Stimulated activated CD8-positive, alpha-beta memory T cell treated with anti-CD3 and anti-CD28 coated beads, Interleukin-15, amount 100 ng/mL, for 1 hour (primary cell): ENCODE measurements around the gene CDYL2.

Experiments
- DNase-seq: peaks from one replicate; pipeline ENCODE4 v3.0.0-alpha.2; 2020; ENCODE audit warnings: low read depth

Gene CDYL2

DNA sequence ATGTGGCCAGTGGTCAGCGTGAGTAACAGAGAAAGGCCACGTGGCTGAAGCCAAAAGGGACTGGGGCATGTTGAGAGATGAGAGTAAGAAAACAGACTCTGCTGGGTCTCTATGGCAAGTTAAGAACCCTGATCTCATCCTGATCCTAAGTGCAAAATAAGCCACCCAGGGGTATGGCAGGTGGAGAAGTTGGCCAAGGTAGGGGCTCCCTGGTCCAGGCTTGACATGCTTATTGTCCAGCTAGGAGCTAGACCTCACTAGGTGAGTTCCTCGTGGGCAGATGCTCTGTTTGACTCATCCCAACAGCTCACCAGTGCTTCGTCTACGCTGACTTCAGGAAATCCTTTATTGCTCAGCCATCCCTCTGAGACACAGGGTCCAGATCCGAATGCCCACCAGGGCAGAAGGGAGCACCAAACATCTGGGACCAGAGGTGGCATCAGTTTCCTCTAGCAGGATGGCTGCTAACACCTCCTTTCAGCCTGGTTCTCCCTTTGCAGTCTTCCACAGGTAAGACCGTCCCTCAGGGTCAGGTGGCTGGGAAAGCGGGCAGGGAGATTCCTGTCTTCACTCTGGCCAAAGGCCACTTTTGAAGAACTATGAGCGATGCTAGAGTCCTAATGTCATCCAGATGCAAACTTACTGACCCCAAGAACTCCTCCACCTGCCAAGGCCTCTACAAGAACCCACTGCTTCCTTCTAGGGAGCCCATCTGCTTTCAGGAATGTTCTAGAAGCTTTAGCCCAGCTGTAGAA, 99.5 kb downstream of the CDYL2 start:
- no peak for DNase-seq

DNA sequence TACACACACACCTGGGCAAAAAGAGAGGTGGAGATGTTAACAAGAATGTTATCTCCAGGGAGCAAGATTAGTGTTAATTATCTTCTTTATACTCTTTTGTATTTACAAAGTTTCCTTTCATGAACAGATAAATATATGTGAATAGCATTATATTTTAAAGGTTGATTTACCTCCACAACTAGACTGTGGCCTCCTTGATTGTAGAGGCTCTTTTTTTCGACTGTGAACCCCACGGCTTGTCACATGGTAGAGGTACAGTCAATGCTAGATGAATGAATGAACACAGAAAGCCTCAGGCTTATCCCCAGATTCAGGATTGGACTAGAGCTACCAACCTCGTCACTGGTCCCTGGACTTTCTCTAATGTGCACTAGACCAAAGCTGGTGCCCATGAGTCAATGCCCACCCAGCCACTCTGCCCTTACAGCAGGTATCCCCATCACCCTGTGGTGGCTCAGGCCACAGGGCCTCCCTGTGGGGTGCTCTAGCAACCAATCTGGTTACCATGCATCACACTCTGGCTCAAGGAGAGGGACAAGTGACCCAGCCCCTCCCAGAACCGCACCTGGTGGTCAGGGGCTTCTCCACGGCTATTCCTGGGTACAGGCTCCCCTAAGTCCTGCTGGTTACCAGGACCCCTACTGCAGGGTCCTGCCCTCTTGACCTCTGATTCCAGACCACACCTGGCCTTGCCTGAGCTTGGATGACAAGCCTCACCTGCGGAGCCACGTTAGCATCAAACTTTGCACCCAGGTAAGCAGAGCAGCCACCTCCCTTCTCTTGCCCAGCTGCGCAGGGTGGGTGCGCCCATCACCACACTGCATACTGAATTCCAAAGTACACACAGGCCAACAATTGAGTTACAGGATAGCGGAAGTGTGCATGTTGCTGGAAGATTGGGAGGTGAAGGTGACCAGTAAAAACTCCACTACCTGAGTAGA, 101.0 kb downstream of the CDYL2 start:
- DNase-seq = no peak

DNA sequence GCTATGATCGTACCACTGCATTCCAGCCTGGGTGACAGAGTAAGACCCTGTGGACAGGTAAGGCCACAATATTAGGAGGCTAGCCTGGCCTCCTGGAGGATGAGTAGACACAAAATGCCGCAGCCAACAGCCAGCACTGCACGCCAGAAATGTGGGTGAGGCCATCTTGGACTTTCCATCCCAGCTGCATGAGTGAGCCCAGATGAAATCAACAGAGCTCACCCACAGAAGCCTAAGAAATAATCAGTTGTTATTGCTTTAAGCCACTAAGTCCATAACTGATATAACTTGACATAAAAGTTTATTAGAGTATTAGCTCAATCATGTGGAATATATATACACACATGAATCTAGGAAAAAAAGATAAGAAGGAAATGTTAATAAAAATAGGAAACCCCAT, 101.7 kb downstream of the CDYL2 start:
- DNase-seq = no peak

DNA sequence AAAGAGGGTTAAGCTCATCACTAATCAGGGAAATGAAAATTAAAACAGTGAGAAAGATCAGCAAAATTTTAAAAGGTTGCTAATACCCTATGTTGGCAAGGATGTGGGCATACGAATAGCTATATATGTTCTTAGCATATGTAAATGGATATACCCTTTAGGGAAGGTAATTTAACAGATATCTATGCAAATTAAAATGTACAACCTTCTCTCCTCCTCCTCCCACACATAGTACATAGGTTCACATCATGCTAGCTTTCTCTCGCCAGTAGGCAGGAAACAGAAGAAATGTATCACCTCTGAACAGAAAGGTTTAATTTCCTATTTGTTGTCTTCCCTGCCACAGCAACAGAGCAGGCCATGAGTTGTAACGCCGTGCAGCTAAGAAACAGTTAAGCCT, 103.8 kb downstream of the CDYL2 start:
- no peak for DNase-seq

DNA sequence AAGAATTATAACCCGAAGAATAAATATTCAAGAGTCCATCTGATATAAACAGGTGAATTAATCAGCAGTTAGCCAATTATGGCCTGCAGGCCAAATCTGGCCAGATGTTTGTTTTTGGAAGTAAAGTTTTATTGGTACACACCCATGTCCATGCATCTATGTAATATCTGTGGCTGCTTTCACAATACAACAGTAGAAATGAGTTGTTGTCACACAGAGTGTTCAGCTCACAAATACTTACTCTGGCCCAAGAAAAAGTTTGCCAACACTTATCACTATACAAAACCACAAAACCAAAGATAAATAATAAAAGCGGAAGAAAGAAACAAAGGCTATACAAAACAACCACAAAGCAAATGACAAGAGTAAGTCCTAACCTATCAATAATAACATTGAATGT, 109.4 kb downstream of the CDYL2 start:
- DNase-seq = no peak

DNA sequence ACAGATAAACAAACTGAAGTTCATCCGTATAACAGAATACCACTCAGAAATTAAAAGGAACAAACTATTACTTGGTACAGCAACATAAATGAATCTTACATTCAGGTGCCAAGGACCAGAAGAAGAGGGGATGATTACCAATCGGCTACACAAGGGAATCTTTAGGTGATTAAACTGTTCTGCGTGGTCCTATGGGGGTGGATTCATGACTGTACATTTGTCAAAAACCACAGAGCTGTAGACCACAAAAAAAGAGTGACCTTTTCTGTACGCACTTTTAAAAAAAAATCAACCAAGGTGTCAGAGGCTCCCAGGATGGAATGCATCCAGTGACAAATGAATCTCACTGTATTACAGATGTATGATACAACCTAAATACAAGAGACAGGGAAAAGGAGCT, 110.8 kb downstream of the CDYL2 start:
- no peak for DNase-seq

DNA sequence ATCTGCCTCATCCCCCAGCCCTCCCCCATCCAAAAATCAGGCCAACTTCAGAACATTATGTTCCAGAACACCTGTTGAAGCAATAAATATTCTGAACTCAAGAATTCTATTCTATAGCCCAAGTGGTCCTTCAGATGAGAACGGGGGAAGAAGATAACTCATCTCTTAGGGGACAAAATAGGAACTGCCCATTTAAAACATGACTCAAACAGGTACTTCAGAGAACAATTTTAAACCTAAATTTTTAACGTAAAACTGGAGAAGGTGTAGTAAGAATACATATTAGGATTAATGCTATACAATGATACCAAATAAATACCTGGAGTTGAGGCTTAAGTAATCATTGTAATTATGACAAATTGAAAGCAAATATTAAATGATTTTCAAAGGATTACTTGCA, 112.1 kb downstream of the CDYL2 start:
- no peak for DNase-seq

DNA sequence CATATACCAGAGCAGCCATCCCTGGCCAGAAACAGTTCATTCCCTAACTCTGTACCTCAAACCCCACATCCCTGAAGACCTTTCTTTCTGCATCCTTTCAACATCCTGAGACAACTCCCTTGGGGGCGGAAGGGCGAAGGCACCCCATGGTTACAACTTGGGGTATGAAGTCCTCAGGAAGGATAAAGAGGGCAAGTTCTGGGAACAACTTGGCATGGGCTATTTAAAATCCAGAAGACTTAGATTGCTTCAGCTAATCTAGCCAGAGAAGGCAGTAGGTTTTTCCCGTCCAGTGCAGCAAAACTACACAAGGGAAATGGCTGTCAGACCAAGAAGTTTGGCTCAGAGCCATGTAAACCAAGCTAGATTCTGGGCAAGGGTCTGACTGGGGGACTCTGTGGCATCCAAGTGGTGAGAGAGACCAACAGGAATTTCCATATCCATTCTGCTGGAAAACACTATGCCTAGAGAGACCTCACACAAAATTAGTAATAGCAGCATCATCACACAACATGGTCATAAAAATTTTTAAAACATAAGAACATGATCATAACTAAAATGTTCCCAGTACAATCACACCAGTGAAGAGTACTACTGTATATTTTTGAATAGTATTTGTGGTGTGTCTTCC, 113.2 kb downstream of the CDYL2 start:
- DNase-seq = no peak

DNA sequence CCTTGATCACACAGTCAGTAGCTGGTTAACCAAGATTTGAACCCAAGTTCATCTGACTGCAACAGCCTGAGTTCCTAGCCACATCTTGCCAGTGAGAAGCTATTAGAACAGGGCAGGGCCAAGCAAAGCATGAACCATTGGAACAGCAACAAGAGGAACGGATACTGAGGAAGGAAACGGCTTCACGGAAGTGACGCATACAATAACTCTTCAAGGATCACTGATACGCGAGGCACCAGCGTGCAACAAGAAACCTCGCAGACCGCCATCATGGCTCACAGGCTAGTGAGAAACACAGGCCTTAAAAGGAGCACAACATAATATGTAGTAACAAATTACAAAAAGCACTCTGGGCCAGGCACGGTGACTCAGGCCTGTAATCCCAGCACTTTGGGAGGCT, 114.9 kb downstream of the CDYL2 start:
- DNase-seq = no peak

DNA sequence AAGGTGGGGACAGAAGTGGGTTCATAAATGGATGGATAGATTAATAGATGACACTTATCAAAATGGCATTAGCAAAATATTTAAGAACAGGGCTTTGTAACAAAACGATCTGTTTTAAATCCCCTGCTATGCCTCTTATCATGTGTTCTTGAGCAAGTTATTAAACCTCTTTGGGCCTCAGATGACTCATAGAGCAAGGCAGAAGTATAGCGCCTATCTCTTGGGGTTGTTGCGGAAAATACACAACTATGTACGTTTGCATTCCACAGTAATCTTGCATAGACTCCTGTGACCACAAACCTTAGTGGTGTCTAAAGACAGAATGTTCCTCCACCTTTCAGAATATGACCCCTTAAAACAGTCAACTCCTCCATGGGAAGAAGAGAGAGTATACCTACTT, 116.8 kb downstream of the CDYL2 start:
- no peak for DNase-seq

DNA sequence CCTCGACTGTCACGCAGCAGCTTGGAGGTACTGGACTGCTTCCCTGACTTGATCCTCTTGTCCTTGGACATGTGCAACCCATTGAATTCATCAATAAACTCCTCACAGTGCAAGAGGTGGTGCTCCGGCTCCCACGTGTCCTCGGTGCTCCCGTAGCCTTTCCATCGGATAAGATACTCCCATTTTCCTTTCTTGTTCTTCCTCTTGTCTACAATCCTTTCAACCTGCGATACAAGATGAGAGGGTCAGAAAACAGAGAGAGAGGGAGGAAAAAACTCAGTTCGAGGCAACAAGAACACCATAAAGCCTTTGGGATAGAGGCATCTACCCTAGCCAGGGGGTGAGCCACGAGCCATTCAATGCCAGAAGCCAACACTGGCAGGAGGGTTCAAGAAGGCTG, 119.5 kb downstream of the CDYL2 start:
- no peak for DNase-seq

DNA sequence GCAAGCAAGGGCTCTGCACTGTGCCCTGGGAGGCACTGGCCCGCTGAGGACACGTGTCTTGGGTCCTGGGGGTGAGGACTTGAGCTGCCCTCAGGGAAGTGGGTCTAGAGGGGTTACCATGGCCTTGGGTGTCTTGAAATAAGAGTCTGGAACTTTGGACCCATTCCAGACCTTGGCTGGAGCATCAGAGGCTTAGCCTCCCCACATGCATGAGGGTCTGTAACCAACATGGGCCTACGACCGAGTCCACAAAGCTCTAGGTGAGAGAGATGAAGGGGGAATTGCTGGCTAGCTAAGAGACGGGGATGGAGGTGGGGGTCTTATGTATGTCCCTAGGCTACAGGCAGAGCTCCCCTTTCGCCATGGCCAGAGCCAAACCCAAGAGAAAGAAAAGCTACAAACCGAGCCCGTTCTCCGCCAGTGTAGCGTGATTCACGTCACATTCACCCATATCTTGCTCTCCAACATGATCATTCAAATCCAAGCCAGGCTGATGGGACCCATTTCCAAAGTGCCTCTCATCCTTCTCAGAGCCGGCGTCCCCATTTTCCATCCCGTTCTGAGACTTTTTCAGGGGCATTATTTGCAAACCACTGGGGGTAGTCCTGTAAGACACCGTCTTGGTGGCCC, 120.1 kb downstream of the CDYL2 start:
- no peak for DNase-seq

DNA sequence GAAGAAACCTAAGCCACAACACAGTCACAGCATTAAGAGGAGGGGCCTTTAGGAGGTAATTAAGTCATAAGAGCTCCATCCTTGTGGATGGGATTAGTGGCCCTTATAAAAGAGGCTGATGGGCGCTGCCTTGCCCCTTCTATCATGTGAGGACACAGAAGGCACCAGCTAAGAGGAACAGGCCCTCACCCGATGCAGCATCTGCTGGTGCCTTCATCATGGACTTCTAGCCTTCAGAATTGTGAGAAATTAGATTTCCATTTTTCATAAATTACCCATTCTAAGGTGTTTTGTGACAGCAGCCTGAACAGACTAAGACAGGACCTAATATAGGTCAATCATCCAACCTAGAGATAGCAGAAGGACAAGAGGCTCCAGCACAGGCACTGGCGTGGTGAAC, 120.8 kb downstream of the CDYL2 start:
- no peak for DNase-seq

DNA sequence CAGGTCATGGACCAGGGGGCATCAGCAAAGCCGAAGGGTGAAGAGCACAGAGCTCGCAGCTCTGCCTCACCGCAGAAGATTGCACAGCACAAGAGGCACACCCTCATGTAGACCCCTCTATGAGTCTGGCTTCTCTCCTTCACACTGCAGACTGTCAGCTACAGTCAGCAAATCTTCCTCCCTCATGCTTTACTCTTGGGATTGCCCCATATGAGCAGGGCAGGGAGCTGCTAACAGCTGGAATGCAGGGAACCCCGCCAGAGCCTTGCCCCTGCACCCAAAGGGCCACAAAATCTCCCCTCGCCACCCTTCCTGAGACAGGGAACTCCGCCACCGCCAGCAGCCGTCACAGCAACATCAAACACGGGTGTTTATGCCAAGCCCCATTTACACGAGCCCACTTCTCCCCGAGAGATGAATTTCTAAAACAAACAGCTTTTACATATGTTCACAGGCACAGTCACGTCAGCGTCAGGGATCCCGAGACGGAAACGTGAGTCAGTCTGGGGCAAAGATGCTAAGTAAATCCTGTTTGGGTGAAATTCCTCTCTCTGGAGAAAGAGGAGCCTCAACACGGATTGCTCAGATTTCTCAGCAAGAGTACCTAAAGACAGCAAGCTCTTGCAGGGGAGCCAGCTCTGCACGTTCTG, 121.9 kb downstream of the CDYL2 start:
- no peak for DNase-seq

DNA sequence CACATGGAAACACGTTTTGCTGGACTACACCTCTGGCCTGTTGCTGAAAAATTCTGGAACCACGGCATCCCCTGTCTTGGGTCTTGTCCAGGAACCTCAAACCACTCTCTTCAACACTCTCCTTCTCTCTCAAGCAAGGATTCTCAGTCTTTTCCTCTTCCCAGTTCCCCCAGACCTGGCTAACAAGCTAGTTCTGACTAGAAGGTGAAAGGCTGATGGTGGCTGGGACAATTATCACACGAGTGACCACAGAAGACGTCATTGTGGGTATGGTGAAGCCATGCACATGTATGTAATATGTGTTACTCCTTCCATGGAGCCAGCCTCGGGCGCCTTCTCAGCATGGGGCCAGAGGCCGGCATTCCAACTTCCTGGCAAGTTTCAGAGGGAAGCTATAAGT, 123.0 kb downstream of the CDYL2 start:
- DNase-seq = no peak

DNA sequence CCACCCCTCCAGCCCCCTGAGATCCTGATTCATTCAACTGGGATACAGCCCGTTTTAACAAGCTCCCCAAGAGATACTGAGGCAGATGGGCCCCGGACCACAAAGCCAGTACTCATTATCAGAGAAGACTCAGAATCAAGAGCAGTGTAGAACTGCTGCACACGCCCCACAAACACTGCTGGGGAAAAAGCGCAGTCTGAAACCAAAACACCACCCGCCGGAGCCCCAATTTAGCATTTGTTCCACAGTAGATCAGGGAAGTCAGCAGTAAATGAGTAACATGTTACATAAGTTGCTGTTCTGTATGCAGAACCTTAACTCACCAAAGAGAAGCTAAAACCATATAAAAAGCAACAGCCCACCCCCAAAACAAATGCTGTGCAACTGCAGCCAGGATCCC, 123.6 kb downstream of the CDYL2 start:
- DNase-seq = no peak

DNA sequence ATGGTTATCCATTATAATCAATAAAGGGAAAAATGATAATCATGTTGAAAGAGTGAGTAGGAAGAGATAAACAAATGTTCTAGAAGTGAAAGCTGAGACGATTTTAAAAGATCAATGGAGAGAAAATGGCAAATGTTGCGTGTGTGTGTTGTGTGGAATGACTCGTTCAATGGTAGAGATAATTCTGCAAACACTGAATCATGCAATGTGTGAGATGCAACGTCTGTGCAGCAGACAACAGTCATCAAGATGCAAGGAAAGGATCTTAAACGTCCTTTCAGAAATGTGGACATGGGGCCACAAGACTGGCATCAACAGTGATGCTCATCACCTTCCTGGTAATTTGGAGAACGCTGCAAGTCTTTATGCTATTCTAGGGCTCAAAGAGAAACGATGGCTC, 124.4 kb downstream of the CDYL2 start:
- no peak for DNase-seq

DNA sequence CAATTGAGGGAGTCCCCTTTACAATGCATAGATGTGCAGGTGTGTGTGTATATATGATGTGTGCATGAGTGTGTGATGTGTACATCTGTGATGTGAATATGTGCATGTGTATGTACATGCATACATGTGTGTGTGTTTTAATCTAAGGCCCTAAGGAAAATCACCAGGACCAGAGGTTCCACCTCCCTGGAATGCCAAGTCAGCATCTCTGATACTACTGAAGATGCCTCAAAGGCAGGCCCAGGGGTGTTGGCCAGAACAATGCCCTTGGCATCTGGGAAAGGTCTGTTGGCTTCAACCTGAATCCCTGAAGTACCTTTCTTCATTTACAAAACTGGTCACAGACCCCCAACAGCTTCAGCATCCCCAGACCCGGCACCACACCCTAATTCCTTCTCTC, 129.5 kb downstream of the CDYL2 start:
- DNase-seq = no peak

DNA sequence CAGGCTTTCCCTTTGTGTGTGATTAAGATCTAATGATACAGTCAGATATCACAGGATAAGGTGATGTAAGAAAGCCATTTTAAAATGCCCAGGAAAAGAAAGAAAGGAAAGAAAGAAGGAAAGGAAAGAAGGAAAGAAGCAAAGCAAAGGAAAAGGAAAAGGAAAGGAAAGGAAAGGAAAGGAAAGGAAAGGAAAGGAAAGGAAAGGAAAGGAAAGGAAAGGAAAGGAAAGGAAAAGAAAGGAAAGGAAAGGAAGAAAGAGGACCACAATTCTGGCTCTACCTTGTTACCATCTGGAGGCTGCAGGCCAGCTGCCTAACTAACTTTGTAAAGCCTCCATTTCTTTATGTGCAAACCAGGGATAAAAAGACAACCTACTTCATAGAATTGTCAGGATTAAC, 132.0 kb downstream of the CDYL2 start:
- no peak for DNase-seq

DNA sequence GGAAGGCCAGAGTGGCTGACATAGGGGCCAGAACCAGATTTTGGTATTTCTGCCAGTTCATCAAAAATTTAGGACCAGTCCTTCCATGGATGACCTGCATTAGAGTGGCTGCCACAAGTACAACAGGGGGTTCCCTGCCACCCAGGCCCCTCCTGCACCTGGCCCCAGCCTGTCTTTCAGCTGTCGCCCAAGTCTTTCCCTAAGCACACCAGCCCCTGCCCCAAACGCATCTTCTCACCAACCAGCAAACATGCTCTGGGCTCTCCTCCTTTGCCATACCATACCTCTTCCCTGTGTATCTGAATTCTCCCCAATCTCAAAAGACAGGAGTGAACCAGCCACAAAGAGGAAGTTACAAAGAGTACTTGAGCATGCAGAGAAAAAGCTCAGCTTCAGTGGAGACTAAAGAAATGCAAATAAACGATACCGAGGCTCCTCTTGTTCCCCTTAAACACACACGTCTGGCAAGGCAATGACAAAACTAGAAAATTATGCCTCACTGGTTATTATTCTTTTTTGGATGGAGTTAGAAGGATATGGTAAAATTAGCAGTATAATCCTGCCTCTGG, 133.0 kb downstream of the CDYL2 start:
- no peak for DNase-seq

DNA sequence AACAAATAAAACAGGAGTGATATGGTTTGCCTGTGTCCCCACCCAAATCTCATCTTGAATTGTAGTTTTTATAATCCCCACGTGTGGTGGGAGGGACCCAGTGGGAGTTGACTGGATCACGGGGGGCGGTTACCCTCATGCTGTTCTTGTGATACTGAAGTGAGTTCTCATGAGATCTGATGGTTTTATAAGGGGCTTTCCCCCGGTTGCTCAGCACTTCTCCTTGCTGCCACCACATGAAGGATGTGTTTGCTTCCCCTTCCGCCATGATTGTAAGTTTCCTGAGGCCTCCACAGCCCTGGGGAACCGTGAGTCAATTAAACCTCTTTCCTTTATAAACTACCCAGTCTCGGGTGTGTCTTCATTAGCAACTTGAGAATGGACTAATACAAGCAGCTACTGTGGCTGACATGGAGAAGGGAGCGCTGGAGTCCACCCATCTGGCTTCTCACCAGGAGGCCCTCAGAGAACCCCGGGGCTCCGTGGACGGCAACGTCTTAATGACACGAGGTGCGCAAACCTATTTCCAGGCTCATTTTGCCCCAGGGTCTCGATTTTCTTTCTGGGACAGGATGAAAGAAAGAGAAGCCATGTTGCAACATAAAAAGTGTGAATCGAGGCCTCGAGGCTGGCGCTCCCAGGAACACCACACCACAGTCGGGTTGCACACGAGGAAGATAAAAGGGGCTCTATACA, 134.1 kb downstream of the CDYL2 start:
- DNase-seq = no peak
